Activated CD8-positive, alpha-beta memory T cell treated with anti-CD3 and anti-CD28 coated beads, Interleukin-2, amount 50 U/mL, for 24 hours (primary cell): ENCODE results near the gene AAMDC.
A peak's percentile ranks its signal among the peaks of the same experiment; 100 is the strongest.

ENCODE experiments used
- DNase-seq: peaks from one replicate; pipeline ENCODE4 v3.0.0-alpha.2; 2020; ENCODE audit errors: extremely low read depth

The AAMDC gene

GRCh38 chr11:77820565-77821348 lies at the start of gene AAMDC, which contains the start of gene RSF1:
Gene AAMDC (plus strand): TSS chr11:77821144. CDS start chr11:77842497, 21,353 bp downstream.
Gene RSF1 (minus strand): TSS chr11:77820722. CDS start chr11:77820714, 8 bp downstream.
- DNase-seq = peak; percentile 93

DNA sequence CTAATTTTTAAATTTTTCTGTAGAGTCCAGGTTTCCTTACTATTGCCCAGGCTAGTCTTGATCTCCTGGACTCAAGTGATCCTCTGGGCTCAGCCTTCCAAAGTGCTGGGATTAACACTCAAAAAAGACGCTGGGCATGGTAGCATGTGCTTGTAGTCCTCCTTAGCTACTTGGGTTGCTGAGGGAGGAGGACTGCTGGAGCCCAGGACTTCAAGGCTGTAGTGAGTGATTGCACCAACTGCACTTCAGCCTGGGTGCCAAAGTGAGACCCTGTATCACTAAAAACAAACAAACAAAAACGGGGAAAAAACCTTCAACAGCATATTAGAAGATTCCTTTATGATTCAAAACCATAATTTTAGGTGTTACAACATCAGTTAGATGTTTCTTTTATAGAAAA lies 45.0 kb upstream of the AAMDC start:
- DNase-seq = no peak

- no peak for DNase-seq
Observed at GRCh38 chr11:77776455-77776854, 44.5 kb upstream of the AAMDC start.

DNA sequence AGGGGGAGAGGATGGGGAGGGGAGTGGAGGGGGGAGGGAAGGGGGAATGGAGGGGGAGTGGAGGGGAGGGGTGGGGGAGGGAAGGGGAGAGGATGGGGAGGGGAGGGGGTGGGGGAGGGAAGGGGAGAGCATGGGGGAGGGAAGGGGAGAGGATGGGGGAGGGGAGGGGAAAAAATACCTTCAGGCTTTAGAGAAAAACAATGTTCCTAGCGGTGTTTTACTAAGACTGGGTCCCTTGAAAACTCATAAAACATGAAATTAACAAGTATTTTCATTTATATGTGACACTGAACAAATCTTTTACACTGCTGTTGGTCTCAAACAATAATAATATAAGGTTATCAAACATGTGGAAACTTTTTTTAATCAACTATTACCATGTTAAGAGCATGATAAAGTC lies 42.8 kb upstream of the AAMDC start:
- DNase-seq = no peak

DNA sequence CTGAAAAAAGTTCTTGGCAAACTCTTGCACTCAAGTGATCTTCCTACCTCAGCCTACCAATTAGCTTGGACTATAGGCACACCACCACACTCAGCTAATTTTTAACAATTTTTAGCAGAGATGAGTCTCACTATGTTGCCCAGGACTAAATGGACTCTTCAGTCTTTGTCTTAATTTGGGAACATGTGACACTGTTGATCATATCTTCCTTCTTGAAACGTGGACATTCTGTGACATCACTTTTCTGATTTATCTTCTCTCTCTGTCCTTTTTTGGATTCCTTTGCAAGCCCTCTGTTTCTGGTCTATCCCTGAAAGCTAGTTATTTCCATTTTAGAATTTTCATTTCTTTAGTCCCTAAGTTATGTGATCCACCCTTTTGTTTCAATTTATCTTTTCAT lies 42.4 kb upstream of the AAMDC start:
- DNase-seq = no peak

GRCh38 chr11:77779935-77780334 lies 41.0 kb upstream of the AAMDC start:
- no peak for DNase-seq

DNA sequence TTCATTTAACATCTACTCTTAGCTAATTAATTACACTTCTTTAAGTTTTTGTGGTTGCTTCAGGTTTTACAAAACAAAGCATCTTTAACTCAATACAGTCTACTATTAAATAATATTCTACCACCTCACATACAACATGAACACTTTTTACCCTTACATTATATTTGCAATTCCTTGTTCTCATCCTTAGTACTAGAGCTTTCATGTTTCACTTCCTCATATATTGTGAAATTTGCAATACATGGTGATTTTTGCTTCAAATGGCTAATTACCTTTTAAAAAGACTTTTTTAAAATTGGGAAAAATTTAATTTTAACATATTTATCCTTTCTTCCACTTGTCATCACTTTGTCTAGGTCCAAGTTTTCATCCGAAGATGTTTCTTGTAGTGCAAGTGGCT lies 37.9 kb upstream of the AAMDC start:
- no peak for DNase-seq

DNA sequence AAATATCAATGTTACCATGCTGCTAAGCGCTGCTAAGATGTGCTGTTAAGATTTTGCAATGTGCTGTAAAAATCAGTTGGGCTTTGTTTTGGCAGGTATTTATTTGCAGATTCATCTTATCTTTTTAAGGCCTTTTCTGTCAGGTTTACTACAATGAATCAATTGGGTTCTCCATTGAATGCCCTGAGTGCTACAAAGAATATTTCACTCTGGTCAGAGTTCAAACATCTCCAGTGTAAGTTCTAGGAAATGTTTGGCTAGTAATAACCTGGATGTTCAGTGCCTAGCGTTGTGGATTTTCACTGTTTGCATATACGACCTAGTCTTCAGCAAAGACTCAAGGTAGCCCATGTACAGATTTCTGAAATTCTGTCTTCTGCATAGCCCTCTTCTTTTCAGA lies 36.4 kb upstream of the AAMDC start:
- DNase-seq = no peak

DNA sequence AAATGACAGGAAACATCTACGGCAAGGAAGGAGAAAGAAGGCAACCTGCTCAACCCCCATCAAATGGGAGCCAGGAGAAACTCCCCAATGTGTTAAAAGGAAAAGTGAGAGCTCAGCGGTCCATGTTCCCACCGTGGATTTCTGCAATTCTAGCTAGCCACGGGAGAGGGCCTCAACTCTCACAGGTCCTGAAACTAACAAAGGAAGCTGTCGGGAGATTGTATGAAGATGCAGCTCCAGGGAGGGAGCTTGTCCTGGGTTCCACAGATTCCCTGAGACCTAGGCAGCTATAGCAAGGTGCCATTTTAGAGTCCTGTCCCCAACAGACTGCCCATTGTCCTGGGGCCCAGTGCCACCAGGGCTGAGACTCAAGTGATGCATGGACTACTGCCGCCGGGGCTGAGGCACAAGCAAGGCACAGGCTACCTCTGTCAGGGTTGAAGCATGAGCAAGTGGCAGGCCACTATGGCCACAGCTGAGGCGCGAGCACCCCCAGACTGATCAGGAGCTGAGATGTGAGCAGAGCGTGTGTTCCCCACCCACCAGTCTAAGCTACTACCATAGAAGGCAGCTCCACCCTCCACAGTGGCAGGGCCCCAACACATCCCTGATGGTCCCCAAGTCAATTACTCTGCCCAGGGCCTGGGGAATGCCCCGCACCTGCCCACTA lies 31.7 kb upstream of the AAMDC start:
- DNase-seq = no peak

GRCh38 chr11:77789731-77790476 lies 31.0 kb upstream of the AAMDC start:
- no peak for DNase-seq

DNA sequence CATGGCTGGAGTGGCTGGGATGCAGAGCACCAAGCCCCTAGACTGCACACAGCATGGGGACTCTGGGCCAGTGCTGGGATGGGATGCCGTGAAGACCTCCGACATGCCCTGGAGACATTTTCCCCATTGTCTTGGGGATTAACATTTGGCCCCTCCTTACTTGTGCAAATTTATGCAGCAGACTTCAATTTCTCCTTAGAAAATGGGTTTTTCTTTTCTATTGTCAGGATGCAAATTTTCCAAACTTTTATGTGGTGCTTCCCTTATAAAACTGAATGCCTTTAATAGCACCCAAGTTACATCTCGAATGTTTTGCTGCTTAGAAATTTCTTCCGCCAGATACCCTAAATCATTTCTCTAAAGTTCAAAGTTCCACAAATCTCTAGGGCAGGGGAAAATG lies 29.6 kb upstream of the AAMDC start:
- DNase-seq = no peak

- DNase-seq = no peak
Observed at GRCh38 chr11:77793972-77794371, 27.0 kb upstream of the AAMDC start.

DNA sequence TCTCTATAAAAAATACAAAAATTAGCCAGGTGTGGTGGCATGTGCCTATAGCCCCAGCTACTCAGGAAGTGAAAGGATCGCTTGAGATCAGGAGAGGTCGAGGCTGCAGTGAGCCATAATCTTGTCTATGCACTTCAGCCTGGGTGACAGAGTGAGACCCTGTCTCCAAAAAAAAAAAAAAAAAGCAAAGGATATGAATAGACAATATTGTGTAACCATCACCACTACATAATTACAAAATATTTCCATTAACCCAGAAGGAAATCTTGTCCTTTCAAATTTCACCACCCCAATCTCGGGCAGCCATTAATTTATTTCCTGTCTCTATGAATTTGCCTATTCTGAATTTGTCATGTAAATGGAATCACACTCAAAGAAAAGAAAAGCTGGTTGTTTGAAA lies 21.6 kb upstream of the AAMDC start:
- DNase-seq = no peak

DNA sequence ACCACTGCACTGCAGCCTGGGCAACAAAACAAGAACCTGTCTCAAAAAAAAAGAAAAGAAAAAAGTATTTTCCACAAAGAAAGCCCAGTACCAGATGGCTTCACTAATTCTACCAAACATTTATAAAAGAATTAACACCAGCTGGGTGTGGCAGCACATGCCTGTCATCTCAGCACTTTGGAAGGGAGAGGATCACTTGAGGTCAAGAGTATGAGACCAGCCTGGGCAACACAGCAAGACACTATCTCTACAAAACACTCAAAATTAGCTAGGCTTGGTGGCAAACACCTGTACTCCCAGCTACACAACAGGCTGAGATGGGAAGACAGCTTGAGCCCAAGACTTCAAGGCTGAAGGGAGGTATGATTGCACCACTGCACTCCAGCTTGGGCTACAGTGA lies 20.5 kb upstream of the AAMDC start:
- DNase-seq = no peak

DNA sequence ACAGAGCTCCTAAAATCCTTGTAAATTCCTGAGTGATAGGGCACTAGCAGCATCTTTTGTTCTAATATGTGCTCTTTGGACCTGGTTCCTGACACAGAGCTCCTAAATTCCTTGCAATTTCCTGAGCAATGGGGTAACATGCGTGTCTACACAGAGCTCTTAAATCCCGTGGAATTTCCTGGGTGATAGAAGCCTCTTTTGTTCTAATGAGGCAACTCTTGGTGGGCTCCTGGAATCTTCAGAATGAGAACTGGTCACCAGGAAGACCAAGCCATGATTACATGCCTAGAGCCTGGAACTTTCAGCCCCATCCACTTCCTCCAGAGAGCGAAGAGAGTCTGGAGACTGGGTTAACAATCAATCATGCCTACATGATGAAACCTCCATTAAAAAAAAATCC lies 19.5 kb upstream of the AAMDC start:
- no peak for DNase-seq

GRCh38 chr11:77806415-77806814 lies 14.5 kb upstream of the AAMDC start:
- no peak for DNase-seq

DNA sequence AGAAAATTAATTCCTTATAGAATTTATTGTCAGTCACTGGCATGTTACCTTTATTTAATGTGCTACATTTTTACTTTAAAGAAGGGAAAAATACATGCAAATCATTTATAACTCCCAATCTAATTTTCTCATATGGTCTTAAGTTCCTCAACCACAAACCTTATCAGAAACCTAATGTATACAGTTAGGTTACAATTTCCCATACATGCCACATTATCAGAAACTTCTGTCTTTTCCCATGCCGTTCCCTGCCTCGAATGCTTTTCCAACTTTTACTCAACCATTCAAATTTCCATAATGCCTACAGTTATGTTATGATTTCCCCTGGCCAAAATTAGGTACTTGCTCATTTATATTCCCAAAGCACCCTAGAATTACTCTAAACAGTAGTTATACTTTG lies 14.0 kb upstream of the AAMDC start:
- DNase-seq = no peak

GRCh38 chr11:77813256-77813655 lies 7.7 kb upstream of the AAMDC start:
- DNase-seq = no peak

DNA sequence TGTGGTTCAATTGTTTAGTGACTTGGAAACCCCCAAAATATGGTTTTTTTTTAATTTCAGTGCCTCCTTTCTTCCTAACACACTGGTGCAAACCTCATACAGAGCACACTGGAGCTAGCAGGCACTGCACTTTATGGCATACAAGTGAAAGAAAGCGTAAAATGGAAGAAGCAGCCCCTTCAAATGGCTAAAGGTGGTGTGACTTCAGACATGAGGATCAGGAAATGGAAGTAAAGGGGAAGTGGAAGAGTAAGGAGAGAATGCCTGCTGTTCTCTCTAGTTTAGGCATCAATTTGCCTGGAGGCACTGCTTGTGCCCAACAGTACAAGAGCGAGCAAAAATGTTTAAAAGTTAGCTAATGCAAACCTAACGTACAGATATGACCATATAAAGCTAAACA lies 6.1 kb upstream of the AAMDC start:
- no peak for DNase-seq

DNA sequence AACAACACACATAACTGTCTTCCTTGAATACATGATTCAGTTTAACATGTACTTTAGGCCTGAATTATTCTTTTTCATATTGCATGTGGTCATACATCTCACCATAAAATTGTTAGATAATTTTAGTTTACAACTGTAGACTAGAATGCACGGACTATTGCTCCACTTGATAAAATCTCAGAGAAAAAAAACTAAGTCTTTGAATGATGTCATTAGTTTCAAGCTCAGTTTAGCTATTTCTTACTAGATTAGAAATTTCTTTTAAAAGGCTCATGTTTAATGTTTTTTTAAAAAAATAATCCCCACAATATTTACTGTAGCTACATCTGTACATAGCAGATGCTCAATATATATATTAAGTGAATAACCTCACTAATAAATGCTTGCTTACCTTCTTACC lies 5.5 kb upstream of the AAMDC start:
- DNase-seq = no peak

GRCh38 chr11:77819411-77819920 lies 1.5 kb upstream of the AAMDC start:
- peak; percentile 66 for DNase-seq

GRCh38 chr11:77819921-77820564 lies 901 bp upstream of the AAMDC start:
- DNase-seq = no peak
